Mesenchymal stem cell (in vitro differentiated cells and primary cell): ENCODE measurements around the gene TAS1R2.

Source experiments
- DNase-seq: peaks from one replicate; pipeline ENCODE4 v3.0.0-alpha.2; 2013
- H2AFZ ChIP-seq: one replicate; pipeline ENCODE4 v1.6.1; 2013; ENCODE audit warnings: low read depth, mild to moderate bottlenecking, control low read depth, inconsistent platforms, low read length, moderate library complexity
- H2AK5ac ChIP-seq: 2 replicates; pipeline ENCODE4 v1.6.1; 2013; ENCODE audit warnings: low read length, moderate library complexity, mild to moderate bottlenecking, inconsistent platforms; ENCODE audit not compliant: severe bottlenecking
- H2BK120ac ChIP-seq: one replicate; pipeline ENCODE4 v1.6.1; 2013; ENCODE audit warnings: low read depth, mild to moderate bottlenecking, inconsistent platforms, low read length, moderate library complexity
- H2BK12ac ChIP-seq, 2 experiments: one replicate each; pipeline ENCODE4 v1.6.1; 2013; ENCODE audit warnings: inconsistent platforms in 2 of 2, low read length in 2 of 2, mild to moderate bottlenecking in 2 of 2, moderate library complexity in 2 of 2, control low read depth in 1 of 2
- H2BK15ac ChIP-seq: one replicate; pipeline ENCODE4 v1.6.1; 2013; ENCODE audit warnings: mild to moderate bottlenecking, low read depth, inconsistent platforms; ENCODE audit not compliant: poor library complexity, severe bottlenecking
- H2BK5ac ChIP-seq: 2 replicates; pipeline ENCODE4 v1.6.1; 2013; ENCODE audit warnings: low read depth, mild to moderate bottlenecking, low read length, control low read depth, inconsistent platforms; ENCODE audit not compliant: poor library complexity, severe bottlenecking
- H3K14ac ChIP-seq, 2 experiments: one replicate each; pipeline ENCODE4 v1.6.1; 2013; ENCODE audit warnings: inconsistent platforms in 2 of 2, low read length in 2 of 2, control low read depth in 1 of 2, mild to moderate bottlenecking in 1 of 2, moderate library complexity in 1 of 2
- H3K18ac ChIP-seq, 2 experiments: one replicate each; pipeline ENCODE4 v1.6.1; 2013; ENCODE audit warnings: inconsistent platforms in 2 of 2, low read length in 2 of 2, control low read depth in 1 of 2, low read depth in 1 of 2, mild to moderate bottlenecking in 1 of 2
- H3K23ac ChIP-seq, 2 experiments: one replicate each; pipeline ENCODE4 v1.6.1; 2013; ENCODE audit warnings: inconsistent platforms in 2 of 2, low read length in 2 of 2, mild to moderate bottlenecking in 2 of 2, moderate library complexity in 2 of 2, control low read depth in 1 of 2
- H3K27ac ChIP-seq: 2 replicates; pipeline ENCODE4 v1.5.1; 2013; ENCODE audit warnings: mild to moderate bottlenecking, moderate library complexity, low read length, control low read depth, inconsistent platforms; ENCODE audit not compliant: poor library complexity, severe bottlenecking
- H3K27me3 ChIP-seq, 2 experiments: 2 replicates each; pipeline versions ENCODE4 v1.6.1 to v1.7.0; 2013; ENCODE audit warnings: low read length in 2 of 2, mild to moderate bottlenecking in 2 of 2, moderate library complexity in 2 of 2, control low read depth in 1 of 2, inconsistent platforms in 1 of 2; ENCODE audit not compliant: control insufficient read depth in 1 of 2, insufficient read depth in 1 of 2
- H3K36me3 ChIP-seq, 2 experiments: 2 replicates each; pipeline versions ENCODE4 v1.6.1 to v1.7.0; 2013; ENCODE audit warnings: low read length in 2 of 2, control low read depth in 1 of 2, inconsistent platforms in 1 of 2, low read depth in 1 of 2, mild to moderate bottlenecking in 1 of 2; ENCODE audit not compliant: insufficient read depth in 2 of 2, control insufficient read depth in 1 of 2
- H3K4ac ChIP-seq, 2 experiments: one replicate each; pipeline ENCODE4 v1.6.1; 2013; ENCODE audit warnings: inconsistent platforms in 2 of 2, low read length in 2 of 2, mild to moderate bottlenecking in 2 of 2, moderate library complexity in 2 of 2, control low read depth in 1 of 2, low read depth in 1 of 2
- H3K4me1 ChIP-seq: 2 replicates; pipeline ENCODE4 v1.6.1; 2013; ENCODE audit warnings: low read depth, low read length, control low read depth; ENCODE audit not compliant: control insufficient read depth, insufficient read depth
- H3K4me2 ChIP-seq: 2 replicates; pipeline ENCODE4 v1.6.1; 2013; ENCODE audit warnings: low read length, mild to moderate bottlenecking, inconsistent platforms; ENCODE audit not compliant: poor library complexity, severe bottlenecking
- H3K4me3 ChIP-seq, 2 experiments: 2 replicates each; pipeline versions ENCODE4 v1.5.1 to v1.7.0; 2013; ENCODE audit warnings: low read length in 2 of 2, mild to moderate bottlenecking in 2 of 2, control low read depth in 1 of 2, low read depth in 1 of 2; ENCODE audit not compliant: insufficient read depth in 1 of 2
- H3K79me1 ChIP-seq: replicated peaks from 2 replicates; pipeline ENCODE4 v1.6.1; 2013; ENCODE audit warnings: mild to moderate bottlenecking, control low read depth, low read length, inconsistent platforms; ENCODE audit not compliant: poor library complexity, severe bottlenecking
- H3K9ac ChIP-seq: 2 replicates; pipeline ENCODE4 v1.7.0; 2013; ENCODE audit warnings: mild to moderate bottlenecking, low read length, moderate library complexity
- H3K9me3 ChIP-seq: 2 replicates; pipeline ENCODE4 v1.7.0; 2013; ENCODE audit warnings: mild to moderate bottlenecking, low read length; ENCODE audit not compliant: control insufficient read depth
- H4K8ac ChIP-seq: one replicate; pipeline ENCODE4 v1.6.1; 2013; ENCODE audit warnings: inconsistent platforms, mild to moderate bottlenecking, low read length, moderate library complexity
- H4K91ac ChIP-seq: one replicate; pipeline ENCODE4 v1.6.1; 2013; ENCODE audit warnings: mild to moderate bottlenecking, low read length, inconsistent platforms
- WGBS: methylation state at CpG from one replicate; pipeline ENCODE4 v1.1.7; 2013; ENCODE audit warnings: mixed read lengths; 5-methylcytosine and 5-hydroxymethylcytosine counted together

TAS1R2 gene

DNA sequence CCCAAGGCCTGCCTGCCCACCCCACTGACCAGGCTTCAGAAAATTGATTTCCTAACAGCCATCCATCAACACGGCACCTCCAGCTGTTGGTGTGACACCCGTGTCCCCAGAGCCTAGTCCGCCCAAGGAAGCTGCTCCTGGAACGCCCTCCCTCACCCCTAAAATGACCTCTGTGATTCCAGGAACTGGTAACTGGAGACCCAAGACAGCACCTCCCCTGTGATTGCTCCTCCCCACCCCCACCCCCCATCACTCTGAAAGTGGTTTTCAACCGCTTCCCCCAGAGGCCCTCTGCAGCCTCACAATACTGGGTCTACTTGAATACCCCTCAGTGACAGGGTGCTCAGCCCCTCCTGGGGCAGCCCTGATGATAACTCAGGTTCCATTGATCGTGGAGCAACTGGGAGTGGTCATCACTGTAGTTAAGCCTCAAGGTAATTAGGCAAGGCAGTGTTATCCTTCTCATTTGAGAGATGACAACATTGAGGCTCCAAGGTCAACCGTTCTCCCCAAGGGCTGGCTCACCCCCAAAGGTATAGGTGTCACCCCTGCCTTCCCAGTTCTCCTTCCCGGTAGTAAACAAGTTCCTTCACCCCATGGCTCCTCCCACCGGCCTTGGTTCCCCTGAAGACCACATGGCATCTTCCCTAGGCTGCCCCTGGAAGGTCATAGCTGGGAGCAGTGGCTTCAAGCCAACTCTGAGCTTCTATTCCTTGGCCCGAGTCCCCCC, 52.0 kb downstream of the TAS1R2 start:
- Histone ChIP-seq H4K8ac (no peak overlapping the region), H3K79me1 (no peaks in the 10 kb centered on the region), H3K9me3 (no peaks in the 10 kb centered on the region), H3K4me1 (no peaks in the 10 kb centered on the region), H2AFZ (no peak overlapping the region), H2BK5ac (no peak overlapping the region), H3K9ac (no peak overlapping the region), H3K36me3 (no peaks in the 10 kb centered on the region), H2BK120ac (no peak overlapping the region), H3K27ac (no peak overlapping the region), H3K18ac (no peak overlapping the region), H3K4me3 (no peak overlapping the region), H3K27me3 (peaks cover 10 to 46% of the 10 kb centered on the region in 2 experiments), H4K91ac (no peak overlapping the region), H2BK12ac (no peak overlapping the region), H2AK5ac (no peak overlapping the region), H2BK15ac (no peak overlapping the region), H3K14ac (no peak overlapping the region), H3K4me2 (no peak overlapping the region), H3K23ac (no peak overlapping the region), H3K4ac (no peak overlapping the region)
- 73% methylated on average over 10 of the region's 10 CpGs for WGBS
- no peak for DNase-seq

GRCh38 chr1:18805925-18806849, 53.3 kb downstream of the TAS1R2 start:
- Histone ChIP-seq H3K4me1 (no peaks in the 10 kb centered on the region), H4K91ac (no peak overlapping the region), H2BK12ac (no peak overlapping the region), H3K36me3 (no peaks in the 10 kb centered on the region), H3K79me1 (no peaks in the 10 kb centered on the region), H3K9ac (no peak overlapping the region), H2AFZ (no peak overlapping the region), H2BK5ac (no peak overlapping the region), H3K23ac (no peak overlapping the region), H3K4me2 (no peak overlapping the region), H2BK120ac (no peak overlapping the region), H3K27ac (no peak overlapping the region), H3K14ac (no peak overlapping the region), H4K8ac (no peak overlapping the region), H3K4ac (no peak overlapping the region), H3K27me3 (peaks cover 6 to 46% of the 10 kb centered on the region in 2 experiments), H3K9me3 (no peaks in the 10 kb centered on the region), H2AK5ac (no peak overlapping the region), H3K4me3 (no peak overlapping the region), H2BK15ac (no peak overlapping the region), H3K18ac (no peak overlapping the region)
- 80% methylated on average over 7 of the region's 7 CpGs for WGBS
- no peak for DNase-seq

- H3K4ac ChIP-seq, result no peak overlapping the region
- no peak for DNase-seq
- no peak overlapping the region for H4K91ac ChIP-seq
- H2BK15ac ChIP-seq, result no peak overlapping the region
- no peak overlapping the region for H3K27ac ChIP-seq
- no peak overlapping the region for H2AK5ac ChIP-seq
- no peaks in the 10 kb centered on the region for H3K9me3 ChIP-seq
- H2BK5ac ChIP-seq, result no peak overlapping the region
- H3K4me1 ChIP-seq, result no peaks in the 10 kb centered on the region
- peaks cover 6 to 42% of the 10 kb centered on the region in 2 experiments for H3K27me3 ChIP-seq
- no peak overlapping the region for H3K23ac ChIP-seq
- 44% methylated on average over 14 of the region's 15 CpGs for WGBS
- H3K36me3 ChIP-seq, result no peaks in the 10 kb centered on the region
- H4K8ac ChIP-seq, result no peak overlapping the region
- H2BK12ac ChIP-seq, result no peak overlapping the region
- H2BK120ac ChIP-seq, result no peak overlapping the region
- no peak overlapping the region for H3K4me2 ChIP-seq
- no peak overlapping the region for H3K14ac ChIP-seq
- H3K9ac ChIP-seq, result no peak overlapping the region
- no peak overlapping the region for H3K18ac ChIP-seq
- no peak overlapping the region for H2AFZ ChIP-seq
- H3K4me3 ChIP-seq, result no peak overlapping the region
- H3K79me1 ChIP-seq, result no peaks in the 10 kb centered on the region
Measured at GRCh38 chr1:18805150-18805879, 54.1 kb downstream of the TAS1R2 start.

DNA sequence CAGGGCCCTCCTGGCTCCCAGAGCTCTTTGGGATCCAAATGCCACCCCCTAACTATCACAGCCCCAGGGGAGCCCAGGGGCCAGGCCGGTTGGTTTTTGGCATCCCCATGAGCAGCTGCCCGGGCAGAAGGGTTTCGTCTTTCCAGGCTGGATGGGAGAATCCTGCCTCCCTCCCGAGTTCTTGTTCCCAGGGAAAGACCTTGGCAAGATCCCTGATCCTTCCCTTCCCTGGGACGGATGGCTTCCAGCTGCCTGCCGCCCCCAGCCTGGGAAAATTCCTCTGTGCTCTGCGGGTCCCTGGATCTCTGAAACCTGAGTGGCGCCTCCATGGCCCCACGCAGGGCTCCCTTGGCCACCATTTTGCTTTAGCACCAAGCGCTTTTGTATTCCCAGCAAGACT, 55.6 kb downstream of the TAS1R2 start:
- WGBS, result 69% methylated on average over 10 of the region's 10 CpGs
- Histone ChIP-seq H3K27me3 (peaks cover 6 to 33% of the 10 kb centered on the region in 2 experiments), H2BK12ac (no peak overlapping the region), H2AK5ac (no peak overlapping the region), H3K9me3 (no peaks in the 10 kb centered on the region), H4K8ac (no peak overlapping the region), H2BK120ac (no peak overlapping the region), H3K27ac (no peak overlapping the region), H3K36me3 (no peaks in the 10 kb centered on the region), H3K23ac (no peak overlapping the region), H3K79me1 (no peaks in the 10 kb centered on the region), H3K14ac (no peak overlapping the region), H4K91ac (no peak overlapping the region), H2BK5ac (no peak overlapping the region), H3K4me3 (no peak overlapping the region), H3K4me2 (no peak overlapping the region), H3K4me1 (no peaks in the 10 kb centered on the region), H3K9ac (no peak overlapping the region), H2AFZ (no peak overlapping the region), H2BK15ac (no peak overlapping the region), H3K18ac (no peak overlapping the region), H3K4ac (no peak overlapping the region)
- DNase-seq, result no peak
